MCF 10A (cell line): Measurements from ENCODE around the gene HS6ST3. TPM values are rescaled to one million over a fixed set of nuclear protein-coding genes. Genes with fewer than 3 reads are reported as not detected.
A peak's percentile ranks its signal among the peaks of the same experiment; 100 is the strongest.

Source experiments
- BruUV-seq: library from RNA; stranded (reverse); fragments of 400-500 nt; replicated peaks from 2 replicates; lab custom pipeline; 2021; lab: Mats Ljungman, UMichigan
- CTCF ChIA-PET: fragments of 300-600 bp; sonication (Branson Sonifier 250); formaldehyde crosslinking; extraction: SDS; loops from one replicate; lab custom pipeline; 2021; ENCODE audit warnings: antibody characterized with exemption, inconsistent platforms; lab: Yijun Ruan, JAX
- POLR2A ChIA-PET: fragments of 300-600, 350-650 bp; sonication (Branson Sonifier 250); formaldehyde crosslinking; extraction: SDS; loops from one replicate; lab custom pipeline; 2020; ENCODE audit warnings: antibody characterized with exemption, inconsistent platforms; lab: Yijun Ruan, JAX
- DNase-seq: peaks from one replicate; pipeline ENCODE4 v3.0.0-alpha.2; 2018; ENCODE audit not compliant: unreplicated experiment
- H3K27ac Mint-ChIP-seq: one replicate; pipeline ENCODE4 v1.8.0; 2022; ENCODE audit warnings: mild to moderate bottlenecking, low read depth, mixed read lengths; ENCODE audit not compliant: unreplicated experiment
- H3K27me3 Mint-ChIP-seq: one replicate; pipeline ENCODE4 v1.8.0; 2022; ENCODE audit warnings: mixed read lengths; ENCODE audit not compliant: insufficient read depth, unreplicated experiment
- H3K36me3 Mint-ChIP-seq: one replicate; pipeline ENCODE4 v1.8.0; 2022; ENCODE audit warnings: mild to moderate bottlenecking, moderate library complexity, mixed read lengths; ENCODE audit not compliant: insufficient read depth, unreplicated experiment
- H3K4me1 Mint-ChIP-seq: one replicate; pipeline ENCODE4 v1.8.0; 2022; ENCODE audit warnings: mixed read lengths; ENCODE audit not compliant: insufficient read depth, unreplicated experiment
- H3K4me3 Mint-ChIP-seq: one replicate; pipeline ENCODE4 v1.8.0; 2022; ENCODE audit warnings: mild to moderate bottlenecking, moderate library complexity, mixed read lengths; ENCODE audit not compliant: unreplicated experiment
- H3K9me3 Mint-ChIP-seq: one replicate; pipeline ENCODE4 v1.8.0; 2022; ENCODE audit warnings: mixed read lengths; ENCODE audit not compliant: unreplicated experiment
- CTCF ChIP-seq: fragments of 200-600 bp; IDR thresholded peaks from one replicate; pipeline ENCODE4 v1.8.0; 2022; ENCODE audit warnings: antibody characterized with exemption, mild to moderate bottlenecking; ENCODE audit not compliant: unreplicated experiment
- intact Hi-C: fragments of 100-400 bp; cut with micrococcal nuclease; formaldehyde crosslinking; loops from 2 replicates; pipeline ENCODE4 v1.14.1; 2022
- total RNA-seq: library from RNA; stranded (reverse); gene quantifications from 2 replicates; pipeline ENCODE4 v1.2.3, GENCODE V29; 2022

The HS6ST3 gene
- total RNA-seq, 1 experiment from 2014 or later, result 0.09 TPM

DNA sequence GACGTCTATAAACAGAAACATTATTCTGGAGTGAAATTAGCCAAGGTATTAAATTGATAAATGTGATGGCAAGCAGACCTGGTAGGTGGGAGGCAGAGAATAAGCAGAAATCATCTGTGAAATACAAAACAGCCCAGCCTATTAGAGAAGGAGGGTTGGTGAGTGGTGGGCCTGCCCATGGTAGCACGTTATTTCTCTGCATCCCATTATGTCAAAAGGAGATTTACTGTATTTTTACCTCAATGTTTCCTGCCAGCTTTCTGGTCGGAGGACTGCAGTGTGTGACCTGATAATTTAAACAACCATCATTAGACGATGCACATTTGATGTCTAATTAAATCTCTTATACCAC lies 703.5 kb downstream of the HS6ST3 start:
- H3K4me3 Mint-ChIP-seq, result no peak overlapping the region
- ChIA-PET CTCF (no interaction called here), POLR2A (no interaction called here)
- no peaks in the 10 kb centered on the region for H3K36me3 Mint-ChIP-seq
- no peak overlapping the region for H3K27ac Mint-ChIP-seq
- DNase-seq, result no peak
- no peaks in the 10 kb centered on the region for H3K27me3 Mint-ChIP-seq
- no peak for TF ChIP-seq CTCF
- intact Hi-C loops, result no loop called here
- no TSS peak for BruUV-seq
- no peaks in the 10 kb centered on the region for H3K9me3 Mint-ChIP-seq
- H3K4me1 Mint-ChIP-seq, result peaks cover 6% of the 10 kb centered on the region

DNA sequence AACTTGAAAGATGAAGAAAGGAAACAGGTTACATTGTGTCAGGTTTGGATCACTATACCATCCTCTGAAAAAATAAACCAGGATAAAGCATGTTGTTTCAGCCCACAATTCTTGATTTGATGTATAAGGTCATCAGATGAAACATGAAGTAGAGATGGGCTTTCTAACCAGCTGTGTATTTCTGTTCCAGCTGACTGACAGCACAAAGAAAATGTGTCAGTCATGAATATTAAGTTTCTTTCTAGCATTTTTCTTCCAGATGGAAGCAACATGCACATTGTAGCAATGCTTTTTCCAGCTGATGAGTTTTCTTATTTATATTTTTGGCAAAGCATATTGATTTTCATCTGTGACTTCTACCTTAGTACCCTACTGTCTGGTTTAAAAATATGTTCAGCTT lies 704.8 kb downstream of the HS6ST3 start:
- DNase-seq, result no peak
- Mint-ChIP-seq H3K27ac (no peak overlapping the region), H3K4me3 (no peak overlapping the region), H3K9me3 (no peaks in the 10 kb centered on the region), H3K4me1 (peaks cover 6% of the 10 kb centered on the region), H3K36me3 (no peaks in the 10 kb centered on the region), H3K27me3 (no peaks in the 10 kb centered on the region)
- ChIA-PET POLR2A (no interaction called here), CTCF (interaction anchor here (0.6 to 1.3 kb wide), 3 partner anchors 10 to 18 kb away, joined by 3 to 4 read pairs (median 3); no protein-coding TSS in a partner anchor)
- TF ChIP-seq CTCF, result no peak
- intact Hi-C loops, result no loop called here
- no TSS peak for BruUV-seq

DNA sequence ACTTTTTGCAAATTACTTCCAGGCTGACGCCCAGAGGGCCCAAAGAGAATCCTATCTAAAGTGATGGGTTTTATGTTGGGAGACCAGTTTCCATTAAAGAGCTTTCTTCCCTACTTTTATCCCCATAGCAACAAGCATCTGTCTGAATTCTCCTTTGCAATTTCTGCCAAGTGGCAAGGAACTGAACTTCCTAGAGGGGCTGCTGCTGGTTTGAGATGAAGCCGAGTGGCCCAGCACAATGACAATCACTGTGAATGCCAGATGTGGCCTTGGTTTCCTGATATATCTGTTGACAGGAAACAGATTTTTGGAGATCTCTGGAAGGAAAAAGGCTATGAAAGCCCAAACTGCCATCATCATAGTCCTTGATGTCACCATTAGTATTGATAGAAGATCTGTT lies 705.8 kb downstream of the HS6ST3 start:
- no TSS peak for BruUV-seq
- ChIA-PET CTCF (interaction anchor here (0.7 kb wide), 1 partner anchor 23 kb away, joined by 3 read pairs; no protein-coding TSS in a partner anchor), POLR2A (no interaction called here)
- Mint-ChIP-seq H3K27me3 (no peaks in the 10 kb centered on the region), H3K27ac (no peak overlapping the region), H3K9me3 (peaks cover 4% of the 10 kb centered on the region), H3K4me1 (peaks cover 6% of the 10 kb centered on the region), H3K4me3 (no peak overlapping the region), H3K36me3 (no peaks in the 10 kb centered on the region)
- TF ChIP-seq CTCF, result no peak
- DNase-seq, result no peak
- intact Hi-C loops, result loop anchor here (1.0 kb wide), 2 partner anchors 654 to 775 kb away; no protein-coding TSS in a partner anchor

GRCh38 chr13:96796091-96796633 lies 706.3 kb downstream of the HS6ST3 start:
- CTCF ChIA-PET, result interaction anchor here (0.6 kb wide), 1 partner anchor 548 kb away, joined by 3 read pairs; no protein-coding TSS in a partner anchor
- BruUV-seq, result no TSS peak
- DNase-seq, result no peak
- POLR2A ChIA-PET, result no interaction called here
- Mint-ChIP-seq H3K4me3 (no peak overlapping the region), H3K36me3 (no peaks in the 10 kb centered on the region), H3K27me3 (no peaks in the 10 kb centered on the region), H3K9me3 (peaks cover 8% of the 10 kb centered on the region), H3K27ac (no peak overlapping the region), H3K4me1 (peaks cover 6% of the 10 kb centered on the region)
- TF ChIP-seq CTCF, result peak; percentile 52
- intact Hi-C loops, result loop anchor here (1.0 kb wide), 2 partner anchors 655 to 776 kb away; no protein-coding TSS in a partner anchor
